Liver (tissue), 3 donors: Measurements from ENCODE around the gene ZNF544.

Experiments
- FOXA1 ChIP-seq: IDR thresholded peaks from 2 replicates; pipeline ENCODE4 v1.6.1; 2016; ENCODE audit warnings: antibody characterized with exemption
- GABPA ChIP-seq, 2 donors: IDR thresholded peaks in 1 of 2; conservative IDR thresholded peaks in 1 of 2; 2 replicates each; pipeline ENCODE4 v1.6.1; 2016; ENCODE audit warnings: antibody characterized with exemption in 2 of 2, mild to moderate bottlenecking in 1 of 2, moderate library complexity in 1 of 2
- TF ChIP-seq, protein P1 (sequence below): fragments of 150-350 bp; IDR thresholded peaks from 2 replicates; pipeline ENCODE4 v1.5.1; 2017; ENCODE audit warnings: improper control_type of control experiment, low read depth, low read length; ENCODE audit not compliant: missing input control
- TF ChIP-seq, protein P2 (sequence below): IDR thresholded peaks from 2 replicates; pipeline ENCODE4 v1.6.1; 2016; ENCODE audit warnings: antibody characterized with exemption, mild to moderate bottlenecking
- donor health status: healthy.
- donor health status: healthy.

DNA sequence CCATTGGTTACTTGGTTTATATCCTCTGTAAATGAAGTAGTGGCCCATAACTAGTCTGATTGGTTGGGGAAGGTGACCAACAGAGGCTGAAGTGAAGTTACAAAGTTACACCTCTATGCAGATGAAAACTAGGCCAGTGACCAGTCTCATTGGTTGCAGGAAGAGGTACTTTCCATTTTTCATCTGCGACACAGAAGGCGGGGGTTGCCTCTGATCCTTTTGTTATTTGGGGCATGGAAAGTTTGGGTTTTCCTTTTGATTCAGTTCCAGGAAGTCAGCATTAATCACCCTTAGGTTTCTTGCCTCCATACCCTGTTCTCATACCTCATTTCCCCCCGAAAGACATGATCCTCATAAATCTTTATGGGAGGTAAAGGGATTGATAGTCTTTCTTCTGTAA is 20.2 kb downstream of the ZNF544 start:
- no peak for TF ChIP-seq GABPA (IDR thresholded peaks at IDR 0.05 in 1 of 2, conservative IDR thresholded peaks at IDR 0.05 in 1 of 2)
- TF ChIP-seq, protein P1, sequence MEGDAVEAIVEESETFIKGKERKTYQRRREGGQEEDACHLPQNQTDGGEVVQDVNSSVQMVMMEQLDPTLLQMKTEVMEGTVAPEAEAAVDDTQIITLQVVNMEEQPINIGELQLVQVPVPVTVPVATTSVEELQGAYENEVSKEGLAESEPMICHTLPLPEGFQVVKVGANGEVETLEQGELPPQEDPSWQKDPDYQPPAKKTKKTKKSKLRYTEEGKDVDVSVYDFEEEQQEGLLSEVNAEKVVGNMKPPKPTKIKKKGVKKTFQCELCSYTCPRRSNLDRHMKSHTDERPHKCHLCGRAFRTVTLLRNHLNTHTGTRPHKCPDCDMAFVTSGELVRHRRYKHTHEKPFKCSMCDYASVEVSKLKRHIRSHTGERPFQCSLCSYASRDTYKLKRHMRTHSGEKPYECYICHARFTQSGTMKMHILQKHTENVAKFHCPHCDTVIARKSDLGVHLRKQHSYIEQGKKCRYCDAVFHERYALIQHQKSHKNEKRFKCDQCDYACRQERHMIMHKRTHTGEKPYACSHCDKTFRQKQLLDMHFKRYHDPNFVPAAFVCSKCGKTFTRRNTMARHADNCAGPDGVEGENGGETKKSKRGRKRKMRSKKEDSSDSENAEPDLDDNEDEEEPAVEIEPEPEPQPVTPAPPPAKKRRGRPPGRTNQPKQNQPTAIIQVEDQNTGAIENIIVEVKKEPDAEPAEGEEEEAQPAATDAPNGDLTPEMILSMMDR, result no peak
- no peak for TF ChIP-seq FOXA1
- TF ChIP-seq, protein P2, sequence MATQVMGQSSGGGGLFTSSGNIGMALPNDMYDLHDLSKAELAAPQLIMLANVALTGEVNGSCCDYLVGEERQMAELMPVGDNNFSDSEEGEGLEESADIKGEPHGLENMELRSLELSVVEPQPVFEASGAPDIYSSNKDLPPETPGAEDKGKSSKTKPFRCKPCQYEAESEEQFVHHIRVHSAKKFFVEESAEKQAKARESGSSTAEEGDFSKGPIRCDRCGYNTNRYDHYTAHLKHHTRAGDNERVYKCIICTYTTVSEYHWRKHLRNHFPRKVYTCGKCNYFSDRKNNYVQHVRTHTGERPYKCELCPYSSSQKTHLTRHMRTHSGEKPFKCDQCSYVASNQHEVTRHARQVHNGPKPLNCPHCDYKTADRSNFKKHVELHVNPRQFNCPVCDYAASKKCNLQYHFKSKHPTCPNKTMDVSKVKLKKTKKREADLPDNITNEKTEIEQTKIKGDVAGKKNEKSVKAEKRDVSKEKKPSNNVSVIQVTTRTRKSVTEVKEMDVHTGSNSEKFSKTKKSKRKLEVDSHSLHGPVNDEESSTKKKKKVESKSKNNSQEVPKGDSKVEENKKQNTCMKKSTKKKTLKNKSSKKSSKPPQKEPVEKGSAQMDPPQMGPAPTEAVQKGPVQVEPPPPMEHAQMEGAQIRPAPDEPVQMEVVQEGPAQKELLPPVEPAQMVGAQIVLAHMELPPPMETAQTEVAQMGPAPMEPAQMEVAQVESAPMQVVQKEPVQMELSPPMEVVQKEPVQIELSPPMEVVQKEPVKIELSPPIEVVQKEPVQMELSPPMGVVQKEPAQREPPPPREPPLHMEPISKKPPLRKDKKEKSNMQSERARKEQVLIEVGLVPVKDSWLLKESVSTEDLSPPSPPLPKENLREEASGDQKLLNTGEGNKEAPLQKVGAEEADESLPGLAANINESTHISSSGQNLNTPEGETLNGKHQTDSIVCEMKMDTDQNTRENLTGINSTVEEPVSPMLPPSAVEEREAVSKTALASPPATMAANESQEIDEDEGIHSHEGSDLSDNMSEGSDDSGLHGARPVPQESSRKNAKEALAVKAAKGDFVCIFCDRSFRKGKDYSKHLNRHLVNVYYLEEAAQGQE, result no peak
